Sigmoid colon (tissue), 7 donors: ENCODE data around the gene GALK1. TPM values are rescaled to one million over a fixed set of nuclear protein-coding genes. Genes with fewer than 3 reads are reported as not detected.

Source experiments
- DNase-seq: peaks from one replicate; pipeline ENCODE4 v3.0.0-alpha.2; 2019
- H3K27ac ChIP-seq, 4 donors: fragments of 200-600 bp; sonication (generic); one replicate each; pipeline ENCODE4 v1.5.1; 2016 to 2019; ENCODE audit warnings: mild to moderate bottlenecking in 1 of 4
- H3K27me3 ChIP-seq, 3 donors: fragments of 200-600 bp; sonication (generic); one replicate each; pipeline ENCODE4 v1.5.1; 2019; ENCODE audit warnings: mild to moderate bottlenecking in 1 of 3
- H3K36me3 ChIP-seq, 4 donors: fragments of 200-600 bp; sonication (generic); one replicate each; pipeline ENCODE4 v1.5.1; 2016 to 2019
- H3K4me1 ChIP-seq, 4 donors: fragments of 200-600 bp; sonication (generic); one replicate each; pipeline ENCODE4 v1.5.1; 2017 to 2019
- H3K4me3 ChIP-seq, 4 donors: fragments of 200-600 bp; sonication (generic); one replicate each; pipeline ENCODE4 v1.5.1; 2017 to 2019; ENCODE audit warnings: mild to moderate bottlenecking in 2 of 4, moderate library complexity in 1 of 4
- H3K9me3 ChIP-seq, 4 donors: fragments of 200-600 bp in 3 of 4; sonication (generic) in 3 of 4; one replicate each; pipeline versions ENCODE4 v1.5.1 to v1.6.1; 2013 to 2019
- EP300 ChIP-seq, 4 donors: sonication (generic); formaldehyde crosslinking; IDR thresholded peaks; one replicate each; pipeline ENCODE4 v1.6.1; 2017; ENCODE audit warnings: antibody characterized with exemption in 4 of 4
- POLR2A ChIP-seq, 2 donors: fragments of 450-650 bp; IDR thresholded peaks; one replicate each; pipeline ENCODE4 v1.6.1; 2016; ENCODE audit warnings: antibody characterized with exemption in 2 of 2, mild to moderate bottlenecking in 2 of 2, moderate library complexity in 2 of 2
- POLR2AphosphoS5 ChIP-seq, 4 donors: sonication (generic); formaldehyde crosslinking; IDR thresholded peaks; one replicate each; pipeline ENCODE4 v1.6.1; 2017; ENCODE audit warnings: antibody characterized with exemption in 4 of 4
- WGBS, 2 donors: extraction: QIAGEN DNeasy Blood & Tissue Kit; methylation state at CpG; one replicate each; pipeline ENCODE4 v1.1.7; 2013; 5-methylcytosine and 5-hydroxymethylcytosine counted together
- intact Hi-C: fragments of 100-400 bp; cut with DNase I; formaldehyde crosslinking; loops from one replicate; pipeline ENCODE4 v1.15.1; 2023
- polyA plus RNA-seq, 3 donors: library from polyadenylated mRNA; stranded (reverse); fragments of 200-250 nt; gene quantifications; one replicate each; pipeline ENCODE4 v1.2.3, GENCODE V29; 2013
- total RNA-seq, 4 donors: library from RNA; depleted of rRNA; stranded (reverse); fragments of >200 nt; gene quantifications; one replicate each; pipeline ENCODE4 v1.1.0, GENCODE V29; 2016
- TF ChIP-seq, protein P1 (sequence below), 4 experiments: fragments of 450-650 bp in 3 of 4; fragments of 200-600 bp in 1 of 4; IDR thresholded peaks; one replicate each; pipeline ENCODE4 v1.5.1; 2016 to 2019; ENCODE audit warnings: antibody characterized with exemption in 4 of 4, mild to moderate bottlenecking in 3 of 4, moderate library complexity in 2 of 4
- donor health status: healthy with polysubstance abuse.
- donor health status: Bipolar disorder and iron deficiency.
- donor health status: healthy.

GALK1 gene
- total and polyA plus RNA-seq, 7 donors = 14.3 to 28.2 (median 19.4) TPM

DNA sequence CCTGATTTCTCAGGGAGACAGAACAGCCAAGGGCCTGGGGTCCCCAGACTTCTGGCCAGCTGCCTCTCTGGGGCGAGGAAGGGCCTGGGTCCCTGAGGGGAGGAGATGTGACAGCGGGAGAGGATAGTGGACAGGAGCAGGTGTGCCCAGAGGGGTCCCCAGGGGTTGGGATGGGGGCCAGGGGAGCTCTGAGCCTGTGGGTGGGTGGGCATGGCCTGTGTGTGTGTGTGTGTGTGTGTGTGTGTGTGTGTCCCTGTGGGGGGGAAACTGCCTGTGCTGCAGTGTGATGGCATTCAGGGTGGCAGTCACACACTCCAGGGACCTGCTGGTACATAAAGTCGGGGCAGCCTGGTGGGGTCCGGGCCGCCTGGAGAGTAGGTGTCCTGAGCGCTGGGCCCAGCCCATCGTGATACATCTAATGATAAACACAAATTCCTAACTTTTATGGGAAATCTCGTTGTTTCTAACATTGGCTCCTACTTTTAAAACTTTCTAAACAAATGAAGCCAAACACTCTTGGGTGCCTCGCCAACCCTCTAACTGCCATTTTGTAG, 42.4 kb downstream of the GALK1 start:
- TF ChIP-seq POLR2AphosphoS5 (IDR thresholded peaks at IDR 0.05) = no peak
- TF ChIP-seq, protein P1, sequence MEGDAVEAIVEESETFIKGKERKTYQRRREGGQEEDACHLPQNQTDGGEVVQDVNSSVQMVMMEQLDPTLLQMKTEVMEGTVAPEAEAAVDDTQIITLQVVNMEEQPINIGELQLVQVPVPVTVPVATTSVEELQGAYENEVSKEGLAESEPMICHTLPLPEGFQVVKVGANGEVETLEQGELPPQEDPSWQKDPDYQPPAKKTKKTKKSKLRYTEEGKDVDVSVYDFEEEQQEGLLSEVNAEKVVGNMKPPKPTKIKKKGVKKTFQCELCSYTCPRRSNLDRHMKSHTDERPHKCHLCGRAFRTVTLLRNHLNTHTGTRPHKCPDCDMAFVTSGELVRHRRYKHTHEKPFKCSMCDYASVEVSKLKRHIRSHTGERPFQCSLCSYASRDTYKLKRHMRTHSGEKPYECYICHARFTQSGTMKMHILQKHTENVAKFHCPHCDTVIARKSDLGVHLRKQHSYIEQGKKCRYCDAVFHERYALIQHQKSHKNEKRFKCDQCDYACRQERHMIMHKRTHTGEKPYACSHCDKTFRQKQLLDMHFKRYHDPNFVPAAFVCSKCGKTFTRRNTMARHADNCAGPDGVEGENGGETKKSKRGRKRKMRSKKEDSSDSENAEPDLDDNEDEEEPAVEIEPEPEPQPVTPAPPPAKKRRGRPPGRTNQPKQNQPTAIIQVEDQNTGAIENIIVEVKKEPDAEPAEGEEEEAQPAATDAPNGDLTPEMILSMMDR (IDR thresholded peaks at IDR 0.05) = no peak
- no peak for TF ChIP-seq EP300 (IDR thresholded peaks at IDR 0.05)
- no peak for TF ChIP-seq POLR2A (IDR thresholded peaks at IDR 0.05)

DNA sequence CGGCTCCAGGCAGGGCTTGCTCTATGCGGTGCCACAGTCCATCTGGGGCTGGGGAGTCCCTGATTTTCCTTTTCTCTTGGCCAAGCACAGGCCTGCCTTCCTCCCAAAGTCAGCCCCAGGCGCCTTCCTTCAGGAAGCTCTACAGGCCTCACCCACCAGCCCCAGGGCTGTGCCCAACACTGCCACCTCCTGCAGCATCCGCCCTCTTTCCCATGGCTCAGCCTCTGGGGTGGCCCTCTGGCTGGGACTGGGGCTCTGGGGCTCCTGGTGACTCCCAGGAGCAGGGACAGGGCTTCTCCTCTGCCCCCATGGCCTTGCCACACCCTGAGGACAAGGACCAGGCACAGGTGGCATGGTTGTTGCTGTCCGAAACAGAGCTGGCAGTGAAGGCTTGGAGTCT, 42.9 kb downstream of the GALK1 start:
- intact Hi-C loops = no loop called here
- Histone ChIP-seq H3K27ac (peak overlapping the region; percentile 66 to 80 (median 70)), H3K36me3 (no peaks in the 10 kb centered on the region), H3K9me3 (no peaks in the 10 kb centered on the region), H3K27me3 (peaks cover 13 to 56% (median 36%) of the 10 kb centered on the region in 3 donors), H3K4me1 (peaks cover 0 to 14% (median 12%) of the 10 kb centered on the region in 4 donors), H3K4me3 (peak overlapping the region; percentile 31 to 53 (median 45))
- no peak for DNase-seq
- WGBS, 2 donors = 14 to 63% methylated on average over 5 of the region's 5 CpGs
- TF ChIP-seq EP300 (IDR thresholded peaks at IDR 0.05) = no peak
- TF ChIP-seq, protein P1 (IDR thresholded peaks at IDR 0.05) = no peak
- no peak for TF ChIP-seq POLR2AphosphoS5 (IDR thresholded peaks at IDR 0.05)
- TF ChIP-seq POLR2A (IDR thresholded peaks at IDR 0.05) = no peak

More for the DNA sequence above, 42.4 kb downstream of the GALK1 start:
- DNase-seq = no peak
- H3K4me1 ChIP-seq = peaks cover 0 to 14% (median 12%) of the 10 kb centered on the region in 4 donors
- H3K36me3 ChIP-seq = no peaks in the 10 kb centered on the region
- intact Hi-C loops = no loop called here
- peak overlapping the region in 3 of 4 donors; percentile 42 to 53 (median 48) for H3K4me3 ChIP-seq
- WGBS, 2 donors = 22 to 71% methylated on average over 9 of the region's 9 CpGs
- H3K27ac ChIP-seq = peak overlapping the region; percentile 66 to 80 (median 70)
- H3K9me3 ChIP-seq = no peaks in the 10 kb centered on the region
- peaks cover 13 to 58% (median 36%) of the 10 kb centered on the region in 3 donors for H3K27me3 ChIP-seq

DNA sequence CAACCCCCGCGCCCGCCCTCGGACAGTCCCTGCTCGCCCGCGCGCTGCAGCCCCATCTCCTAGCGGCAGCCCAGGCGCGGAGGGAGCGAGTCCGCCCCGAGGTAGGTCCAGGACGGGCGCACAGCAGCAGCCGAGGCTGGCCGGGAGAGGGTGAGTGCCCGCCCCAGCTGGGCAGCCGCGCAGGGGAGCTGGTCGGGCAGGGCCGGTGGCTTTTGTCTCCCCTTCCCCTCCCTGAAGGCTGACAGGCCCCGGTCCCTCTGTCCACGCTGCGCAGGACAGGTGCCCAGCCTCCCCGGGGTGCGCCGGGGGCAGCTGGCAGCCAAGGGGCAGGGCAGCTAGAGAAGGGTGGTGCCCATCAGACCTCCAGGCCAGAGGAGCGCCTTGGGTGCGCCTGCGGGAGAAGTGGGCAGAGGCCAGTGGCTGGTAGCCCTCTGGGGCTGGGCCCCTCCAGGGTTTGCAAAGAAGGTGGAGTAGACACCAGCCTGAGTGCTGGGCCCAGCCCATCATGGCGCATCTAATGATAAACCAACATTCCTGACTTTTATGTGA, 43.5 kb downstream of the GALK1 start:
- no peaks in the 10 kb centered on the region for H3K36me3 ChIP-seq
- intact Hi-C loops = no loop called here
- H3K27me3 ChIP-seq = peaks cover 13 to 58% (median 36%) of the 10 kb centered on the region in 3 donors
- TF ChIP-seq POLR2A (IDR thresholded peaks at IDR 0.05) (no peak), EP300 (IDR thresholded peaks at IDR 0.05) (no peak), POLR2AphosphoS5 (IDR thresholded peaks at IDR 0.05) (no peak)
- TF ChIP-seq, protein P1 (IDR thresholded peaks at IDR 0.05) = no peak
- peaks cover 0 to 14% (median 12%) of the 10 kb centered on the region in 4 donors for H3K4me1 ChIP-seq
- peak overlapping the region; percentile 31 to 53 (median 45) for H3K4me3 ChIP-seq
- DNase-seq = no peak
- H3K27ac ChIP-seq = peak overlapping the region; percentile 66 to 80 (median 70)
- no peaks in the 10 kb centered on the region for H3K9me3 ChIP-seq
- WGBS, 2 donors = 5 to 22% methylated on average over 33 of the region's 33 CpGs

DNA sequence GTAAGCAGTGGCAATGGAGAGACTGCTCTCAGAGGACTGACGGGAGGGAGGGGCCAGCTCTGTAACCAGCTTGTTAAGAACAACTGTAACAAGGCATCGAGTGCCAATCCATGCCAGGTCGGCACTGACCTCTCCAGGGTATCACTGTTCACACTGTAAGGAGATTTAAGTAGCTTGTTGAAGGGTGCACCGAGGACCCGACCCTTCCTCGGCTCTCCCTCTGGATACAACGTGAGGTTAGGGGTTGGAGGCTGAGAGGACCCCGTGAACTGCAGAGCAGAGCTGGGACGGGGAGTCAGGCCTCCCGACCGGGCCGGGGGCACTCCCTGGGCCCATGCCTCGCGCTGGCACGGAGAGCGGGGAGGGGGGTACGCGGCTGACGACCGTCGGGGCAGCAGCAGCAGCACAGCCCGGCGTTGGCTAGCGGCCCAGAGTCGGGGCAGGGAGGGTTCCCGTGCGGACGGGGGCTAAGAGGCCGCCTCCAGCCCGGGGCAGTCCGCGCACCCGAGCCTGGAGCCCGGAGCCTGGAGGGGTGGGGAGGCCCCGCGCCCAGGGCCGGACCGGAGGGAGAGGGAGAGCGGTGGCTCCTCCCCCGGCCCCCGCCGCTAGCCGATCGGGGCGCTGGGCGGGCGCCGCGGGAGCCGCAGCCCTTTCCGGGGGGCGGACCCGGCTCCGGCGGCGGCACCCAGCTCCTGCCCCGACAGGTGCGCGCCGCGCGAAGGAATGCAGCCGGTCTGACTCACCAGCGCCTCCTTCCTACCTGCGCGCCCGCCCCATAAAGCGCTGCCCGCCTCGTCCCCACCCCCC, 44.1 kb downstream of the GALK1 start, which contains the start of gene ITGB4:
Gene ITGB4 (plus strand): TSS at position 804 of the 807 bp plus-strand sequence. CDS start 3,245 bp downstream, outside the sequence.
- Histone ChIP-seq H3K9me3 (no peaks in the 10 kb centered on the region), H3K4me3 (peak within 1 kb of the TSS; percentile 31 to 53 (median 45)), H3K27me3 (peaks cover 13 to 61% (median 36%) of the 10 kb centered on the region in 3 donors), H3K27ac (peak within 1 kb of the TSS; percentile 66 to 80 (median 70)), H3K36me3 (no peaks in the 10 kb centered on the region), H3K4me1 (peaks cover 0 to 14% (median 12%) of the 10 kb centered on the region in 4 donors)
- intact Hi-C loops = no loop called here
- 1 to 3% methylated on average over 70 of the region's 70 CpGs for WGBS, 2 donors
- DNase-seq = no peak
- TF ChIP-seq EP300 (IDR thresholded peaks at IDR 0.05) (no peak), POLR2AphosphoS5 (IDR thresholded peaks at IDR 0.05) (peak in 2 of 4 donors; percentile 60 to 64), POLR2A (IDR thresholded peaks at IDR 0.05) (no peak)
- TF ChIP-seq, protein P1 (IDR thresholded peaks at IDR 0.05) = no peak
